Fibroblast of skin of left biceps (primary cell): ENCODE measurements around the gene MMP15.
A peak's percentile ranks its signal among the peaks of the same experiment; 100 is the strongest.
"Not testable (repeated sequence)": the region's sequence is repeated elsewhere in the genome, so short reads cannot be mapped to it uniquely, and the experiment has no call there.

Source experiments
- DNase-seq, 2 experiments: peaks; one replicate each; pipeline ENCODE4 v3.0.0-alpha.2; 2013; ENCODE audit warnings: low read depth in 2 of 2

MMP15 gene

DNA sequence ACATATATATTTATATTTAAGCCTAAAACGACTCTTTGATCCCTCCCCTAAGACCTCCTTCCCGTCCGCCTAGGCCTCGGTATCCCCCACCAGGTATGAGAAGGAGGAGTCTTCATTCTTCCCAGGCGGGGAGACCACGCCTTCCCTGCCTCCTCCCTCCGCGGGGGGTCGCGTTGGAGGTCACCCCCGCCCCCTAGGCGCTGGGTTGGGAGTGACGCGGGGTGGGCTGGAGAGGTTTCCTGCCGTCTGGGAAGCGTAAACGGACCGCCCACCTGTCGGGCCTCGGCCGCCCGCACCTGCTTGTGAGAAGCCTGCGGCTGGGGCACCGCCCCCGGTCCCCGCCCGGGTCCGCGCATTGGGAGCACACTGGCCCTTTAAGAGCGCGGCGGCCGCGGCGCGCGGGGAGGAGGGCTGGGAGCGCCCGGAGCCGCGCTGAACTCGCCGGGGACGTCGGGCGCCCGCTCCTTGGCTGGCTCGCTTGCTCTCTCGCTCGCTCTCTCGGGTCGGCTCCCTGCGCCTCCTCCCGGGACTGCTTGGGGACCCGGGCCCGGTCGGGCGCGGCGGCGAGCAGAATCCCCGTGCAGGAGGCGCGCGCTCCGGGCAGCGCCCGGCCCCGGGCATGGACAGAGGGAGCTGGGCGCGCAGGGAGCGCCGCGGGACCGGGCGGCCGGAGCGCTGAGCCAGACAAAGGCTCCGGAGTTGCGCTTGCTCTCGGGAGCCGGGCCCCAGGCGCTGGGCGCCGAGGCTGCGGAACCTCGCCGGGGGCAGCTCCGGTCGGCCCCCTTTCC, at the start of gene MMP15:
MMP15 (plus strand) TSS at position 404 of the 788 bp plus-strand sequence. CDS start 597 bp downstream, outside the sequence.
- DNase-seq: no peak

DNA sequence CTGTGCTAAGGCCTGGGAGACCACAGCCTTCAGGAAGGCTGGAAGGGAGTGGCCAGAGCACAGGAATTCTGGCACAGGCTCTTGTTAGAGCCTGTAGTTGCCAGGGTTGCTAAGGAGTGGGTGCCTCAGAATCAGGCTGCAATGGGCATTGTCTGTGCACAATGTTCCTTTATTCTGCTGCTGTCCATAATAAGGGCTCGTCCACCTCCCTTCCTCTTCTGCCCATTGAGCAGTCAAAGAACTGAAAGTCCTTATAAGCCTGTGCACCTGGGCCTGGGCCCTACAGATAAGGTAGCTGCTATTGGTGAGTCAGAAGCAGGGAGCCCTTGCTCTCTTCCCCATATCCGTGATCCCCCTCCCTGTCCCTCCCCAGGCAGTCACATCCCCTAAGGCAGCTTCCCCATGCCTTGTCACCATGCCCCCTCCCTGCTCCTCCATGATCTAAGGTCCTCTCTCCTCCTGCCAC, 49.2 kb upstream of the MMP15 start:
- no peak for DNase-seq

DNA sequence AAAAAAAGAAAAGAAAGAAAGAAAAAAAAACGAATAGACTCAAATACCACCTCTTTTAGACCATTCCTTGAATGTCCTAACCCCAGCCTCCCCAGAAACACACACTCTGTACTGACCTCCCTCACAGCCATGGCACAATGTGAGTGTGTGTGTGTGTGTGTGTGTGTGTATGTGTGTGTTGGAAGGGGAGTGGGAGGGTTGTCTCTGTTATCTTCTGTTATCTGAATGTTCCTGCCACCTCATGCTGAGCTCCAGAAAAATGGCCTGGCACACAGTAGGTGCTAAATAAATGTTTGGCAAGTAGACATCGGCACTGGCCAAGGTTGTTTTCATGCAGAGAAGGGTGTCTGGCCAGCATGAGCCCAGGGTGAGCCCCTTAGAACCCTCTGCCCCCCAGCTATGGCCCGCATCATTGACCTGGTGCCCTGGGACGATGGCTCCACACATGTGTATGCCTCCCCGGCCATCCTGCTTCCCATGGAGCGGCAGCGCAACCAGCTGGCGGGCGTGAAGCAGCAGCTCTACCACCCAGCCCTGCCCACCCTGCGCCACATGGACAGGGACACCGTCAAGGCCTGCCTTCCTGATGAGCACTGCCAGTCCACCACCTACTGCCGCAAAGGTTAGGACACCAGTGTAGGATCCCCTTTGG, 48.0 kb upstream of the MMP15 start:
- no peak for DNase-seq

DNA sequence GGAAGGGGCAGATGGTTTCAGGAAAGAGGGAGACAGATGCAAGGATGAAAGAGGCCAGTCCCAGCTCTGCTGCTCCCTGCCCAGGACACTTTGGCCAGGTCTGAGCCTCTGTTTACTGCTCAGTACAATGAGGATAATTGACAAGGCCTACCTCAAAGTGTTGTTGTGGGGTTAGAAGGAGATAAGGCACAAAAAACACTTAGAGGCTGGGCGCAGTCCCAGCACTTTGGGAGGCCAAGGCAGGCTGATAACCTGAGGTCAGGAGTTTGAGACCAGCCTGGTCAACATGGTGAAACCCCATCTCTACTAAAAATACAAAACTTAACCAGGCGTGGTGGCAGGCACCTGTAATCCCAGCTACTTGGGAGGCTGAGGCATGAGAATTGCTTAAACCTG, 47.5 kb upstream of the MMP15 start:
- DNase-seq: not testable (repeated sequence)

DNA sequence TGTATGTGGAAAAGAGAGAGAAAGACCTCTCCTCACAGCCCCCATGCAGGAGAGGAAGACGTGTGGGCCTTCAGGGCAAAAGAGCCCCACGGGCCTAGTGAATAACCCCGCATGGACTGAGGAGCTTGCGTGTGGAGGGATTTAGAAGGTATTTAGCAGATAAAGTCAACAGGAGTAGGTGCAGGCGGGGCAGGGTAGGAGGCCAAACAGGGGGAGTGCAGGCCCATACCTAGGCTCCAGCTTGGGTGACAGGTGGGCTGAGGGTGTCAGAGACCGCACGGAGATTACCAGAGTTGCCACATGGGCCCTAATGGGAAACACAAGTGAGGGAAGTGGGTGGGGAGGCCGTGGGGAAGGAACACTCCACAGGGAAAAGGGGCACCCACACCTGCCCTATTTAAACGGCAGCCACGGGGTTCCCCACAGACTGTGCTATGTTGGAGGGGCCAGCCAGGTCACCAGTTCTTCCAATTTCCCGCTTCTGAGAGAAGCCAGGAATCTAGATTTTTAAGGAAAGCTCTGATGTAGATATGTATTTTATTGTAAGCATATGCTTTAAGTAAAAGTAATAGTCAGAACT, 46.5 kb upstream of the MMP15 start:
- DNase-seq: no peak

DNA sequence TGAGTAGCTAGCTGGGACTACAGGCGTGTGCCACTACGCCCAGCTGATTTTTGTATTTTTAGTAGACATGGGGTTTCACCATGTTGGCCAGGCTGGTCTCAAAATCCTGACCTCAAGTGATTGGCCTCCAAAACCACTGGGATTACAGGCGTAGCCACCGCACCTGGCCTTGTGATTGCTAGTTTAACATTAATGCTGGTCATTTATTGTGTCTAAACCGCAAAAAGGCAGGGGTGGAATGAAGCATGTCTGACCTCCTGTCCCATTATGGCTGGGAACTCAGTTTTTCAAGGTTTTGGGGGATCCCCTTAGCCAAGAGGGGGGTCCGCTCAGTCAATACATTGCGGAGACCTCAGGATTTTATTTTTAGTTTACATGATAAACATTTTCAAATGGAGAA, 43.9 kb upstream of the MMP15 start:
- no peak for DNase-seq

DNA sequence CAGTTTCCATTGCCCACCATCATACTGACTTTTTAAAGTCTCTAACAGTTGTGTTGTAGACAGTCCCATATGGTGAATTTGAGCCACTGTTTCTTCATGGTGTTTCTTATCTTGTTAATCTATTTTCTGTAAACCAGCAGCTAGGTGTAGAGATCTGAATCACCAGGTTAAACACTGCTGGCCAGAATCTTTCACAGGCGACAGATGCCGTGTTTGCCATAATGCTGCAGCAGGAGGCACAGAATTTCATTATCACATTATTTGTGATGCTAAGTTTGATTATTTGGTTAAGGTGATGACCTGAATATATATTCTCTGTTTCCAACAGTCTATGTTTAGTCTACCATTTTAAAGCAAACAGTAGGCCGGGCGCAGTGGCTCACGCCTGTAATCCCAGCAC, 43.2 kb upstream of the MMP15 start:
- DNase-seq: no peak

DNA sequence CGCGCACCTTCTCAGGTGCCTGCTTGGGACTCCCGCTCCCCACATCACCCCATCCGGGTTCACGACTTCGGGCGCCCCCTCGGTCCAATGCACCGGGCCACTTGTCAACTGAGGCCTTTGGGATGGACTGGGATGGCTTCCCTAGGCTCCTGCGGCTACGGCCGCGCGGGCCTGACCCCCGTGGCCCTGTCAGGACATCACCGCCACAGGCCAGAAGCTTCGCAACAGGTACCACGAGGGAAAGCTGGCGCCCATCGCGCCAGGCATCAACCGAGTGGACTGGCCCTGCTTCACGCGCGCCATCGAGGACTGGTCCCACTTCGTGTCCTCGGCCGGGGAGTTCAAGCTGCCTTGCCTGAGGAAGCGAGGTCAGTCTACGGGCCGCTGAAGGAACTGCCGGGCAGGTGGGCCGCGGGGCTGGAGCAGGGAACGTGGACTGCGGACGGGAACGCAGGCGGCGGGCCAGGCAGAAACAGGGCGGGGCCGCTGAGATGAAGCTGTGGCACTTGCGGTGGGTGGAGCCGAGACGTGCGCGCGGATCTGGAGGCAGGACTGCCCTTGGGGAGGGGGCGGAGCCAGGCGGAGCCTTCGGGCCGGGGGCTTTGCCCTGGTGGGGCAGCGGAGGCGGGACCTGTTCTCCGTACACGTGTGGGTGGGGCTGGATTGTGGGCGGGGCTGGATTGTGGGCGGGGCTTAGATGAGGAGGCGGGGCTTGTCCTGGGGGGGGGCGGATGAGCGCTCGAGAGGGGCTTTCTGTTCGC, 40.9 kb upstream of the MMP15 start:
- DNase-seq: peak; percentile 43 to 49

DNA sequence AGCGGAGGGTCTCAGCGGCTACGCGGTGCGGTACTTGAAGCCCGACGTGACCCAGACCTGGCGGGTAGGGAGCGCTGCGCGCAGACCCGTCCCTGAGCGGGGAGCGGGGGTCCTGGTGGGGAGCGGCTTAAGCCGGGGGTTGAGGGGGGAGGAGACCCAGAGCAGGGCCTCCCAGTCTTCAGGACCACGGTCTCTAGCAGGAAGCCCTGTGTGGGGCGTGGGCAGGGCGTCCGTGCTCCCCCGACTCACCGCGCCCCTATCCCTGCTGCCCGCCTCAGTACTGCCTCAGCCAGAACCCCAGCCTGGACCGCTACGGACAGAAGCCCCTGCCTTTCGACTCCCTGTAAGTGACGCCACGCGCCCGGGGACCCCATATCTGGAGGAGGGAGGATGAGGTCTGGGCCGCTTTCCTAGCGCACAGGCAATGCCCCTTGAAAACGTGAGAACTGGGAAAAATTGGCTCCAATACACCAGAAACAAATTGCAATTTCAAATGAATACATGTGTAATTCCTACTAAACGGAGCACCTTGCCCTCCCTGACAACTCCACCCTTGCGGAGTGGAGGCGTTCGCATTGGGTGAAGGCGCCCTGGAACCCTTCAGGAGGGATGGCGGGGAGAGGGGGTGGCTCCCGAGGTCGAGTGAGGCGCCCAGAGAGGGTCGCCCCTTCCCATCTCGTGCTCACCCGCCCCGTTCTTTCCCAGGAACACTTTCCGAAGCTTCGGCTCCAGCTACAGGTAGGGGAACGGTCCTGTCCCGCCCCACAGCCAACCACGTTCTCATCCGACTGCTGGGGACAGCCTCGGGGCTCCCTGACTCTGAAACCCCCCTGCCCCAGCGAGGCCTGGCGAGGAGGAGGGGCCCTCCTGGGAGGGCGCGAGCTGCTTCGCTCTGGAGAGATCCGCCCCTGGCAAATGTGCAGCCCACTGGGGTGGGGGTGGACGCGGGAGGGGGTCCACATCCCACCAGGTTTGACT, 40.1 kb upstream of the MMP15 start:
- no peak for DNase-seq

DNA sequence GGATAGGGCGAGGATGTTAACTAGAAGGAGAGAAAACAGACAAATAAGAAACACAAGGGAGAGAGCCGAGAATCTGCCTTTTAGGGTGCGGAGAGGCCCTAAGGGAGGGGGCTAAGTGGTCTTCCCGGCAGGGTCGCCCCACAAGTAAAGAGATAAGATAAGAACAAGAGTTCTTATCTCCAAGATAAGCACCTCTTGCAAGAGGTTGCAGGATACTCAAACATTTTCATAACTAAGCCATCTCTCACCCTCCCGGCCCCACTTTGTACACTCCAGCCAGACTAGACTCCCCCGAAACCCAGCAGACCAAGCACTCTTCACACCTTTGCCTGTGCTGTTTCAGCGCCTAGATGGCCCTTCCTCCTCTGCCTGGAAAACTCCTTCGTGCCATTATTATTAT, 39.4 kb upstream of the MMP15 start:
- no peak for DNase-seq

DNA sequence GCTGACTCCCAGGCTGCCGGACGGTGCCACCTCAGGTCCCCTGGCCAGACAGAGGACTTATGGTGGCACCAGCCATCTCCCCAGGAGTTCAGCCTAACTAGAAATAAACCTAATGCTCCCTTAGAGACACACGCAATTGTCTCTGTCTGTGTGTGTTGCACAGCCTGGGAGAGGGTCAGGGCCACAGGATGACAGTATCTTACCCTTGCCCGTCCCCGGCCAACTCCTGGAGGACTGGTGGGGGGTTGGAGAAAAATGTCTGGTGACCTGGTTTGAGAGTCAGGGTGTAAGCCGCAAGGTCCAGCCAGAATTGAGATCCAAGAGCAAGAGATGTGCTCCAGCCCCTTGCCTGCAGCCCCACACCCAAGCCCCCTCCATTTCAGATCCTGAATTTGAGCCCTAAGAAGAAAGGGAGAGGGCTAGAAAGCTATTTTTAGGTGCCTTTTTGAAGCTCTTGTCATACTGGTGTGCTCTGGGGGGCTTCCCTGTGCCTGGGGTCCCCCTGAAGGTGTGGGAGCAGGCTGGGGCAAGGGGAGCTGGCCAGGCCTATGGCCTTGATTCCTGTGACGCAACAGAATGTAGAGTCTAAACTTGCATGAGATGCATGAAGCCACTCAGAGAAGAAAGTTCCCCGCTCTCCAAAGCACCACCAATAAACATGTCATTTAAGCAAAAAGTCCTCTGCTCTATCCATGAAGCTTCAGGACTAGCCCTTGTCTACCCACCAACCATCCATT, 37.9 kb upstream of the MMP15 start:
- no peak for DNase-seq

DNA sequence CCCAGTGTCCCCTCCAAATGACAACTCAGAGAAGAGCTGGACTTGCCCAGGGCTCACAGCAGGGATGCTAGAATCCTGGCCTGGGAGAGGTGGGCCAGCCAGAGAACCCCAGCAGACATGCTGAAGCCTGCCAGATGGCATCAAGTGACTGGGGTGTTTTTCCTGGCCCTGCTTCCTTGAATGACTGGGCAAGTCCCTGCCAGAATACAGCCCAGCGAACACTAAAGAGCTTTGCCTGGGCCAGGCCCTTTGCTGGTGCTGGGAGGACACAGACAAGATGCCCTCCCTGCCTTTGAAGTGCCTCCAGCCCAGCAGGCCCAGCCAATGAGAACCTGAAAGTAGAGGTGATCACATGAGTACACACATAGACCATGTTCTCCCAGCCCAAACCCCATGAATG, 36.6 kb upstream of the MMP15 start:
- no peak for DNase-seq

DNA sequence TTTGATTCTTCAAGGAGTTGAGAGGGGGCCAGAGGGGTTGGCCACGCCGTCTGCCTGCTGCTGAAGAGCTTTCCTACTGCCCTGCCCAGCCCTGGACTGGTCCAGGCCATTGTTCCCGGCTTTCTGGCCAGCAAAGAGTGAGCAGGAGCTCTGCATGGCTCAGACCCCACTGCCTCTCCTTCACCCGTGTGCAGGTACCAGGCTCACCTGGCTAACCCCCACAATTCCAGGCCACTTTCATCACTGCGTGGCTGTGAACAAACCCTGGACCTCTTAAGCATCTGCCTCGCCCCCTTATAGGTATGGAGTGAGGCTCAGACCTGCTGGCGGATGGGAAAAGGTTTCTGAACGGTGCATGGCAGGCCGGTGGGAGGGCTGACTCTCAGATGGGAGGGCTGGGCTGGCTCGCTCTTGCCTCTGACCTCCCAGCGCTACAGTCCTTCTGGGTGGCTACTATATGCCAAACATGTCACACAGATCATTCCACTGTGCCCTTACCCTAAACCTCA, 33.9 kb upstream of the MMP15 start:
- DNase-seq: no peak

DNA sequence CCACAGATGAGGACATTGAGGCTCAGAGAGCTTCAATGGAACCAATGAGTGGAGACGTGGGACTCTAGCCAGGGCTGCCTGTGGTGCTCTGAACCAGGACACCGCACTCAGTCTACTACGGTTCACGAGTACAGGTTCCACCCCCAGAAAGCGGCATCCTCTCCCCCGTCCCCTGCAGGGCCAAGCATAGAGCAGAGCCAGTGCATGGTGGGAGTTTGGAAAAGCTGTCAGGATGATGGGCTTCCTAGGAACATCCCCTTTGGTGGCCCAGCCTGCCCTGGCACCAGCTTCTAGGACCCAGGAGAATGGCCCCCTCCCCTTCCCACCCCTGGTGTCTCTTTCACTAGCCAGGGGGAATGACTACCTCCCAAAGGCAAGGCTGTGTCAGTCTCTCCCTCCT, 33.5 kb upstream of the MMP15 start:
- no peak for DNase-seq

DNA sequence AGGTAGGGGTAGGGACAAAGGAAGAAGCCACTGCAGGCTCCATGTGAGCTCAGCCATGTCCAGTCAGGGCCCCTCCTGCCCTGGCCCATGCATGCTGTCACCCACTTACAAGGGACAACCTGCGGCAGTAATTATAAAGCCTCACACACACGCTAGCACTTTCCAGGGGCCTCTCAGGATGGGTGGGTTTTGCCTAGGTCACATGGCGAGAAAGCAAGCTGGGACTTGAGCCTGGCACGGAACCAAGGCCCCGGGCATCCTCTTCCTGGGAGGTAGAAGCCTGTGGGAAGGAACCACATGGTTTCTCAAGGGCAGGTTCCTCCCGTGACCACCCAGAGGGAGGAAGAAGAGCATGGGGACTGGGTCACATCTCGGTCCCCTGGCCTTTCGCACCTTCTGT, 32.1 kb upstream of the MMP15 start:
- no peak for DNase-seq

DNA sequence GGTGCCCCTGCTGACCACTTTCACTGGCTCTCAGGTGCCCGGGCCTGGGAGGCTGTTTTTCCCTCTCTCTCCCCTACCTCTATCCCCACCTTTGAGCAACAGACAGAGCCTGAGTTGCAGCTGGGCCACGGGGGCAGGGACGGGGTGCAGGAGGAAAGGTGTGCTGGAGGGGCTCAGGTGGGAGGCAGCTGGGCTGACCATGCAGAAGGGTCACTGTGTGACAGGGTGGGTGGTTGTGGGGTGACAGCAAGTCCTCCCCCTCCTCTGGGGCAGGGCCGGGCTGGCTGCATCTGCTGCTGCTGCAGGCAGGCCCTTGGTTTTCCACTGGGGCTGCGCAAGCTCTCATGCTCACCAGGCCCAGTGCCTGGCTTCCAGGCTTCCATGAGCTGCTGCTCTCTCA, 31.7 kb upstream of the MMP15 start:
- DNase-seq: no peak

DNA sequence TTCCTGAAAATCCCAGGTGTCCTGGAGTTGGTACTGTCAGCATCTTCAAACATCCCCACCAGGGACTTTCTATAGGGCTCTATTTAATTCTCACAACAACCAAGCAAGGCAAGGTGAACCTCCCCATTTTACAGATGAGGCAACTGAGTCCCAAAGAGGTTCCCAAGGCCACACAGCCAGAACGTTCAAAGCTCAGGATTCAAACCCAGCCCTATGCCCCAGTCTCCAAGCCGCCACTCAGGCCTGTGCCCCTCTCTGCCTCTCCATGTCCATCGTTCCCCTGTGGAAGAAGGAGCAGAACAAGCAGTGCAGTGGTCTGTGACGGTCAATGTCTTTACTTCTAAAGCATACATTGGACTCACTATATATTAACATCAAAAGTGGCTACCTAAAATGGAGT, 31.2 kb upstream of the MMP15 start:
- DNase-seq: no peak

DNA sequence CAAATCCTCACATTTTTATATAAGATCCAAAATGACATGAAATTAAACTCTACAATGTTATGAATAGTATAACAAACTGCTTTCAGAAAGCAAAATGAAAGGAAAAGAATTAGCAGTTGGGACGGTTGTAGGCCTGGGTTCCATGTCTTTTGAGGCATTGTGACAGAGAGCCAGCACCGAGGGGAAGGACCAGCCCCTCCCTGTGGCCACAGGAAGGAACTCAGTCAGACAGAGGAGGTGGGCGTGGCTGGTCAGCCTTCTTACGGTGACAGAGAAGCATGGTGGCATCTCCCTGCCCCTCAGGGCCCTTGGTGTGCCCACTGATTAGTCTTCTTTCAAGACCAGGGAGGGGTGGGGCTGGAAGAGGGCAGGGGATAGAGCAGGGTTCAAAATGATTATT, 30.8 kb upstream of the MMP15 start:
- DNase-seq: no peak

DNA sequence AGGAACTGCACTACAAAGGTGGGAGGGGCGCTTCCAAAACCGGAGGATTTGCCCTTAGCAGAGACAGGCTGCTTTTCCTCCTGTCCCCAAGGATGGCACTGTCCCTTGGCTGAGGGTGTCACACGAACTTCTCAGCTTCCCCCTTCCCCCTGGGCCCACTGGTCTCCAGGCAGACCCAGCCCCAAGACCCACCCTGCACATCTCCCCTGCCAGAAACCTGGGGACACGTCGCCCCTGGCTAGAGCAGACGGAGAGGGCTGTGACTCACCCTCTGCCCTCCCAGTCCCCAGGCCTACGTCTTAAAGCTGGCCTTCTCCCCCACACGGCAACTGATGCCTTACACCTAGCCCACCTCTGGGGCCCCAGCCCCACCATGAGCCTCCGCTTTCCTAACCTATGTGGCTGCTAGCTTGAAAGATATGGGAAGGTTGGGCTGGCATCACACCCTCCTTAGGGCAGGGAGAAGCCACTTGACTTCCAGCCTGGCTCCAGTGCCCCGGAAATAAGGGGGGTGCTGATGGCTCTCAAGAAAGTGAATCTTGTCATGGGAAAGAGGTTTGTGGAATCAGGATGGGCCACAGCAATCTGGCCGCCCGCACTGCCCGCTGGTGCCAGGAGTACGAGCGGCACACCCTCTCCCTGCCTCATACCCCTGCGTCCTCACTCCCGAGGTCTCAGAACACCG, 29.7 kb upstream of the MMP15 start:
- no peak for DNase-seq
